Keratinocyte (primary cell): ENCODE results near the gene WSB1. TPM values are rescaled to one million over a fixed set of nuclear protein-coding genes. Genes with fewer than 3 reads are reported as not detected.

Experiments
- DNase-seq: peaks from one replicate; pipeline ENCODE4 v3.0.0-alpha.2; 2011; ENCODE audit warnings: low read depth, missing footprints, low spot score
- FAIRE-seq: peaks from 2 replicates; lab custom pipeline; 2011; peaks lifted over from hg19 to GRCh38; lab: Jason Lieb, UNC
- H2AFZ ChIP-seq: 2 replicates; pipeline ENCODE4 v1.6.0; 2012; ENCODE audit warnings: low read length, control low read depth, inconsistent platforms; ENCODE audit not compliant: control insufficient read depth
- H3K27ac ChIP-seq: 2 replicates; pipeline ENCODE4 v1.5.1; 2011; ENCODE audit warnings: low read length; ENCODE audit not compliant: control insufficient read depth, insufficient read depth
- H3K27me3 ChIP-seq: 3 replicates; pipeline ENCODE4 v1.6.0; 2011; ENCODE audit warnings: low read length; ENCODE audit not compliant: control insufficient read depth, insufficient read depth; ENCODE audit errors: extremely low read depth
- H3K36me3 ChIP-seq, 2 experiments: 2 replicates in 1 of 2; 3 replicates in 1 of 2; pipeline ENCODE4 v1.5.1; 2011; ENCODE audit warnings: low read length in 2 of 2, mild to moderate bottlenecking in 1 of 2; ENCODE audit not compliant: control insufficient read depth in 2 of 2, insufficient read depth in 2 of 2; ENCODE audit errors: extremely low read depth in 1 of 2
- H3K4me1 ChIP-seq: 3 replicates; pipeline ENCODE4 v1.5.1; 2011; ENCODE audit warnings: low read length; ENCODE audit not compliant: control insufficient read depth, insufficient read depth; ENCODE audit errors: extremely low read depth
- H3K4me2 ChIP-seq: 3 replicates; pipeline ENCODE4 v1.6.0; 2011; ENCODE audit warnings: low read depth, low read length; ENCODE audit not compliant: control insufficient read depth, insufficient read depth; ENCODE audit errors: extremely low read depth
- H3K4me3 ChIP-seq, 3 experiments: fragments of 200-600 bp in 1 of 3; sonication (generic) in 1 of 3; 2 replicates in 2 of 3; 3 replicates in 1 of 3; pipeline ENCODE4 v1.5.1; 2011 to 2016; ENCODE audit warnings: low read length in 3 of 3, mild to moderate bottlenecking in 3 of 3, control low read depth in 2 of 3, inconsistent platforms in 1 of 3, low read depth in 1 of 3, mixed read lengths in 1 of 3, mixed run types in 1 of 3, moderate library complexity in 1 of 3; ENCODE audit not compliant: control insufficient read depth in 2 of 3, insufficient read depth in 2 of 3; ENCODE audit errors: extremely low read depth in 1 of 3
- H3K79me2 ChIP-seq: 2 replicates; pipeline ENCODE4 v1.6.0; 2012; ENCODE audit warnings: low read length; ENCODE audit not compliant: control insufficient read depth, insufficient read depth
- H3K9ac ChIP-seq: 3 replicates; pipeline ENCODE4 v1.6.0; 2011; ENCODE audit warnings: low read length; ENCODE audit not compliant: control insufficient read depth, insufficient read depth; ENCODE audit errors: extremely low read depth
- H3K9me1 ChIP-seq: 3 replicates; pipeline ENCODE4 v1.6.0; 2011; ENCODE audit warnings: low read length; ENCODE audit not compliant: control insufficient read depth, insufficient read depth; ENCODE audit errors: extremely low read depth
- H3K9me3 ChIP-seq: 2 replicates; pipeline ENCODE4 v1.5.1; 2012; ENCODE audit warnings: low read depth, low read length; ENCODE audit not compliant: control insufficient read depth
- H4K20me1 ChIP-seq: 3 replicates; pipeline ENCODE4 v1.6.0; 2011; ENCODE audit warnings: low read length; ENCODE audit not compliant: control insufficient read depth, insufficient read depth; ENCODE audit errors: extremely low read depth
- EZH2 ChIP-seq: IDR thresholded peaks from one replicate; pipeline ENCODE4 v1.6.1; 2012; ENCODE audit warnings: inconsistent platforms, mild to moderate bottlenecking, low read length, moderate library complexity
- dilution Hi-C: fragments of 300-500 bp; cut with MboI; formaldehyde crosslinking; loops from one replicate; pipeline ENCODE4 v1.7.0; 2020; ENCODE audit warnings: low sequenced_read_pairs; ENCODE audit not compliant: extremely low pct_ligation_motif_present
- polyA plus RNA-seq, 5 experiments: library from polyadenylated mRNA; depleted of rRNA in 3 of 5; stranded (reverse) in 3 of 5; stranded (forward) in 1 of 5; unstranded in 1 of 5; fragments of >200 nt; gene quantifications; 1 replicate in 1 of 5; 2 replicates in 3 of 5; 3 replicates in 1 of 5; pipeline versions ENCODE4 v1.2.1 to v1.2.3, GENCODE V29; 2011 to 2012; ENCODE audit warnings: missing spikeins in 2 of 5, low read depth in 1 of 5, low replicate concordance in 1 of 5
- TF ChIP-seq, protein P1 (sequence below), 3 experiments: IDR thresholded peaks in 1 of 3; conservative IDR thresholded peaks in 1 of 3; optimal IDR thresholded peaks in 1 of 3; 2 replicates in 2 of 3; 3 replicates in 1 of 3; pipeline versions ENCODE3 to v1.5.1; 2011; ENCODE audit warnings: low read length in 3 of 3, mild to moderate bottlenecking in 3 of 3, moderate library complexity in 2 of 3, control low read depth in 1 of 3, inconsistent platforms in 1 of 3; ENCODE audit not compliant: insufficient read depth in 2 of 3; ENCODE audit errors: extremely low read depth in 1 of 3

Gene WSB1
- polyA plus RNA-seq, 1 donor (not counting 4 experiments of a cell fraction or from before 2014, with no cell fraction given) = 135 TPM

DNA sequence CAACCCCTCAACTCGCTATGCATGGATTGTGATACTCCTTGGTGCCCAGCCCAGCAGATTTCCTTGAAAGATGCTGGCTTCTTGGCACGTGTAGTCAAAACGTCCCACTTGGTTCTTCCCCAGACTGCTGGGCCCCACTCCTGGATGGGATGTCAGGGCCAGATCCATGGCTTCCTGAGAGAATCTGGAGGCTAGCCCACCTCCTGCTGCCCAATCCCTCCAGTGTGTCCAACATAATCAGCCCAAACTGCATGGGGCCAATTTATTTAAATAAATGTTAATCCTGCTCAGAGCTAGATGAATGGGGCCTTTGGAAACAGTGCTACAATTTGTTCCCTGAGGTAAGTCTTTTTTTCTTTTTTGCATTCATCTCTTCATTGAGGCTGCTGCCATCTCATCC is 49.4 kb downstream of the WSB1 start:
- TF ChIP-seq, protein P1, sequence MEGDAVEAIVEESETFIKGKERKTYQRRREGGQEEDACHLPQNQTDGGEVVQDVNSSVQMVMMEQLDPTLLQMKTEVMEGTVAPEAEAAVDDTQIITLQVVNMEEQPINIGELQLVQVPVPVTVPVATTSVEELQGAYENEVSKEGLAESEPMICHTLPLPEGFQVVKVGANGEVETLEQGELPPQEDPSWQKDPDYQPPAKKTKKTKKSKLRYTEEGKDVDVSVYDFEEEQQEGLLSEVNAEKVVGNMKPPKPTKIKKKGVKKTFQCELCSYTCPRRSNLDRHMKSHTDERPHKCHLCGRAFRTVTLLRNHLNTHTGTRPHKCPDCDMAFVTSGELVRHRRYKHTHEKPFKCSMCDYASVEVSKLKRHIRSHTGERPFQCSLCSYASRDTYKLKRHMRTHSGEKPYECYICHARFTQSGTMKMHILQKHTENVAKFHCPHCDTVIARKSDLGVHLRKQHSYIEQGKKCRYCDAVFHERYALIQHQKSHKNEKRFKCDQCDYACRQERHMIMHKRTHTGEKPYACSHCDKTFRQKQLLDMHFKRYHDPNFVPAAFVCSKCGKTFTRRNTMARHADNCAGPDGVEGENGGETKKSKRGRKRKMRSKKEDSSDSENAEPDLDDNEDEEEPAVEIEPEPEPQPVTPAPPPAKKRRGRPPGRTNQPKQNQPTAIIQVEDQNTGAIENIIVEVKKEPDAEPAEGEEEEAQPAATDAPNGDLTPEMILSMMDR (optimal IDR thresholded peaks at IDR 0.05 in 1 of 3, IDR thresholded peaks at IDR 0.05 in 1 of 3, conservative IDR thresholded peaks at IDR 0.05 in 1 of 3; ENCODE audit: extremely low read depth in 1 of 3, insufficient read depth in 2 of 3, low read length in 3 of 3) = no peak
- TF ChIP-seq EZH2 = no peak
- FAIRE-seq (no peak), DNase-seq (no peak)
- Histone ChIP-seq H3K4me3 (no peak overlapping the region), H3K4me2 (no peak overlapping the region), H2AFZ (no peak overlapping the region), H3K9me3 (no peaks in the 10 kb centered on the region), H3K79me2 (no peaks in the 10 kb centered on the region), H3K27ac (no peak overlapping the region), H3K4me1 (peaks cover 9% of the 10 kb centered on the region), H3K9ac (no peak overlapping the region), H3K9me1 (no peaks in the 10 kb centered on the region), H3K27me3 (no peaks in the 10 kb centered on the region), H4K20me1 (no peaks in the 10 kb centered on the region), H3K36me3 (no peaks in the 10 kb centered on the region)
- dilution Hi-C loops = no loop called here

DNA sequence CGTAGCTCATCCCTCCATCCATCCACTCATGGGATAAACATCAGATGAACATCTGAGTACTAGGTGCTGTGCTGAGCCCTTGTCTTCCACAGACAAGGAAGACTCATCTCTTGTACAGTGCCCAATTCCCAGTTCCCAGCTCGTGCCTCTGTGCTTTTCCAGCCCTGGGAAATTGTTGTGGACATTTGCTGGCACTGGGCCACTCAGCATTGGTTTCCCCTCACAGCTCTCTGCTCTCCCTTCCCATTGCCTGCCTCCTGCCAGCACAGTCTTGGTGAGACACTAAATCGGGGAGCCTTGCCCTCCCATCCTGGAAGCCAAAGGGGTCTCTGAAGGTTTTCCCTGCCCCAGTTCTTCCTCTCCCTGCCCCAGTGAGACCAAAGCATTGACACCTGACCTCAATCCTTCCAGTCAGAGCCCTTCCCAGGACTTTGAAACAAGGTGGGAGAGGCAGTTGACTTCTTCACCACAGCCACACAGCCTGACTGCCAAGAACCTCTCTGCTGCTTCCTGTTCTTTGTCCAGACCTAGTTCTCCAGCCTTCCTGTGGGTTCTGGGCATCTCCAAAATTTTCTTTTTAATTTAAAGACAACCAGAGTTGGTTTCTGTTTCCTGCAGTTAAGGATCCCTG is 50.2 kb downstream of the WSB1 start:
- Histone ChIP-seq H3K4me1 (peaks cover 12% of the 10 kb centered on the region), H3K36me3 (no peaks in the 10 kb centered on the region), H3K4me2 (no peak overlapping the region), H3K9me3 (no peaks in the 10 kb centered on the region), H3K27ac (no peak overlapping the region), H3K9me1 (no peaks in the 10 kb centered on the region), H3K4me3 (no peak overlapping the region), H3K9ac (no peak overlapping the region), H4K20me1 (no peaks in the 10 kb centered on the region), H2AFZ (no peak overlapping the region), H3K27me3 (no peaks in the 10 kb centered on the region), H3K79me2 (no peaks in the 10 kb centered on the region)
- no peak for TF ChIP-seq EZH2
- TF ChIP-seq, protein P1 (optimal IDR thresholded peaks at IDR 0.05 in 1 of 3, IDR thresholded peaks at IDR 0.05 in 1 of 3, conservative IDR thresholded peaks at IDR 0.05 in 1 of 3; ENCODE audit: extremely low read depth in 1 of 3, insufficient read depth in 2 of 3, low read length in 3 of 3) = no peak
- DNase-seq = no peak
- FAIRE-seq = no peak
- dilution Hi-C loops = no loop called here
